ENCODE data around the gene CFAP20DC. TPM values are rescaled to one million over a fixed set of nuclear protein-coding genes. Genes with fewer than 3 reads are reported as not detected.
A peak's percentile ranks its signal among the peaks of the same experiment; 100 is the strongest.
"Not testable (repeated sequence)": the region's sequence is repeated elsewhere in the genome, so short reads cannot be mapped to it uniquely, and the experiment has no call there.

The CFAP20DC gene
- 1 to 10 TPM; 2.4 to 2.5 TPM for total RNA-seq

DNA sequence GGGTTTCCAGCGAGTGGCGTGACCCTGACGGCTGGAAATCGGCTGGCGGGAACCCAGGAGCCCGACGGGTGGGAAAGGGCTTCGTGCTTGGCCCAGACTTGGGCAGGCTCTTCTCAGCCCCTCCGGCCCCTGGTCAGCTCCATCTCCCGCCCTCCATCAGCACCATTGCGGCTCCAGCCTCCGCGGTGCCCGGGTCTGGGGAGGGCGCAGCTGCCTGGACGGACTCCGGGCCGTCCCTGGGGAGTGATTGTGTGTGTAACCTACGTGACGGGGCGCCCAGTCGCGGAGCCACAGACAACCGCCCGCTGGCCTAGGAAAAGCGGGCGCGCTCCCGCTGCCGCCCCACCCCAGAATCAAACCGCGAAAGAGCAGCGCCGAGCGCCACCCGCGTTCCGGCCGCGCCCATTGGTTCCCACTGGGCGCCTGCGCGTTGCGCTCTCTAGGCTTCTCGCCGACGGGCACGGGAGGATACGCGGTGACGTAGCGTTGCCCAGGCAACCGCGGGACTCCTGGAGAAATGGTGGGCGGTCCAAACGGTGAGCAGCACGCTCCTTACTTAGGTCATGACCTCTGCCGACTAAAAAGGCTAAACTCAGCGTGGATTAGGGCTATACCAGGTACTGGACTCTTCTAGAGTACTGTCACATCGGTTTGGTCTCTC, at the start of gene CFAP20DC:
CFAP20DC (minus strand) TSS at position 355 of the 661 bp plus-strand sequence. CDS start 394 bp downstream, outside the sequence.
- Mint-ChIP-seq H3K27me3 (no peaks in the 10 kb centered on the region), H3K9me3 (no peaks in the 10 kb centered on the region), H3K4me1 (ENCODE audit: low read depth) (peaks cover 6% of the 10 kb centered on the region), H3K36me3 (no peaks in the 10 kb centered on the region), H3K4me3 (peak within 1 kb of the TSS; percentile 70), H3K27ac (peak within 1 kb of the TSS; percentile 58)
- ChIA-PET CTCF (no interaction called here), POLR2A (interaction anchor here (1.2 kb wide), 1 partner anchor 51 kb away, joined by 3 read pairs; no protein-coding TSS in a partner anchor)
- intact Hi-C loops (cut with micrococcal nuclease), result loop anchor here (1.0 kb wide), 1 partner anchor 52 kb away; no protein-coding TSS in a partner anchor
- DNase-seq, result peak; percentile 95

DNA sequence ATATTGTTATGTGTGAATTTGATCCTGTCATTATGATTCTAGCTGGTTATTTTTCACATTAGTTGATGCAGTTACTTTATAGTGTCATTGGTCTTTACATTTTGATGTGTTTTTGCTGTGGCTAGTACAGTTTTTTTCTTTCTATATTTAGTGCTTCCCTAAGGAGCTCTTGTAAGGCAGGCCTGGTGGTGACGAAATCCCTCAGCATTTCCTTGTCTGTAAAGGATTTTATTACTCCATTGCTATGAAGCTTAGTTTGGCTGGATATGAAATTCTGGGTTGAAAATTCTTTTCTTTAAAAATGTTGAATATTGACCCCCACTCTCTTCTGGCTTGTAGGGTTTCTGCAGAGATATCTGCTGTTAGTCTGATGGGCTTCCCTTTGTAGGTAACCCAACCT, 48.7 kb upstream of the CFAP20DC start:
- peaks cover 11% of the 10 kb centered on the region for H3K9me3 Mint-ChIP-seq
- H3K27me3 Mint-ChIP-seq; POLR2A ChIA-PET; DNase-seq; H3K4me1 Mint-ChIP-seq (ENCODE audit: low read depth); CTCF ChIA-PET; intact Hi-C loops (cut with micrococcal nuclease); H3K27ac Mint-ChIP-seq; H3K4me3 Mint-ChIP-seq; H3K36me3 Mint-ChIP-seq: not testable (repeated sequence)

DNA sequence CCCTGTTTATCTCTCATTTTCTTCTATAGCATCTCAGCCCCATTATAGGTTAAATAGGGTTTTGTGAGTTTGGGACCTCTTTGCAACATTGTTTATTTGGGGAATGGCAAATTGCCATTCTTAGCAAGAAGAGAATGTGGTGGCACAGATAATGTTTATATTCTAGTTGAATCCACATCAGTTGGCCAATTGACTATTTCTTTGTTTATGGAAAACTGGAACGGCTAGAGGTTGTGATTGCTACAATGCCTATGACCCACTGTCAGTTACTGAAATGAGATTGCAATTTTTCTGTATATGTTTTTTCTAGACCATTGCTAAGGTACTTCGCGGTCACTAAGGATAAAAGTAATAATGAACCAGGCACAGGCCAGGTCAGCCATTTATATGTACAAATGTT, 44.6 kb upstream of the CFAP20DC start:
- ChIA-PET CTCF (no interaction called here), POLR2A (no interaction called here)
- Mint-ChIP-seq H3K4me3 (no peak overlapping the region), H3K36me3 (no peaks in the 10 kb centered on the region), H3K27me3 (no peaks in the 10 kb centered on the region), H3K27ac (no peak overlapping the region), H3K9me3 (peaks cover 11% of the 10 kb centered on the region), H3K4me1 (ENCODE audit: low read depth) (no peaks in the 10 kb centered on the region)
- intact Hi-C loops (cut with micrococcal nuclease), result no loop called here
- no peak for DNase-seq

DNA sequence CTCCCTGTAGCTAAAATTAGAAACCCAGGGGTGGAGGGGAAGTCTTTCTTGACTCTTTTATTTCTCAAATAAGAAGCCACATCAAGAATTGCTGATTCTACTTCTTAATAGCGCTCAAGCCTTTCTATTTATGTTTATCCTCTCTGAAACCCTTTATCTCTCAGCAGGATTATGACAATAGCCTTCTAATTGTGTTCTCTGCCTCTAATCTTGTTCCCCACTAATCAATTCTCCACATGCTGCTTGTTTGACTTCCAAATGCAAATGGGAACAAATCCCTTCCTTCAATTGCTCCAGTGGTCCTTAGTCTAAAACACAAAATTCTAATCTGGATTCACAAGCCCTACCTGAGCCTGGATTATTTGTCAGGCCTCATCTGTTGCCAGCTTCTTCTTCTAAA, 43.7 kb upstream of the CFAP20DC start:
- POLR2A ChIA-PET, result no interaction called here
- H3K9me3 Mint-ChIP-seq, result peaks cover 11% of the 10 kb centered on the region
- no peaks in the 10 kb centered on the region for H3K27me3 Mint-ChIP-seq
- intact Hi-C loops (cut with micrococcal nuclease), result no loop called here
- H3K27ac Mint-ChIP-seq, result no peak overlapping the region
- no peaks in the 10 kb centered on the region for H3K4me1 Mint-ChIP-seq (ENCODE audit: low read depth)
- H3K4me3 Mint-ChIP-seq, result no peak overlapping the region
- H3K36me3 Mint-ChIP-seq, result no peaks in the 10 kb centered on the region
- CTCF ChIA-PET, result no interaction called here
- no peak for DNase-seq

DNA sequence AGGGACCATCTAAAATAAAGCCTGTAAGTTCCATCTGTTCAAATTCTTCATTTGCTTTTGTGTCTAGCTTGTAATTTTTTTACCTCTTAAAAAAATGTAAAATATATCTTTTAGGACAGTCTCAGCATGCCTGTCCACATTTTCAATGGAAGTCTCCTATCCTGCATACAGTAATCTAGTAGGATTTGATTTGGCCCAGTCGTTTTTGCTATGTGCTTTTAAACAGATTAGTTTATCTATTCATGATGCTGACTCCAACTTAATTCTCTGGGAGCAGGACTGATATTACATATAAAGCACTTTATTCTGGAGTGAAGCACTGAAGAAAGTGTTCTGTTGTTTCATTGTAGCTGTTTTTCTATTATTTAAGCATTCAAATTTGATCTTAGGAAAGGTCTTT, 38.9 kb upstream of the CFAP20DC start:
- ChIA-PET POLR2A (no interaction called here), CTCF (no interaction called here)
- no peak overlapping the region for H3K27ac Mint-ChIP-seq
- no peak overlapping the region for H3K4me3 Mint-ChIP-seq
- no peaks in the 10 kb centered on the region for H3K4me1 Mint-ChIP-seq (ENCODE audit: low read depth)
- no peaks in the 10 kb centered on the region for H3K9me3 Mint-ChIP-seq
- H3K36me3 Mint-ChIP-seq, result no peaks in the 10 kb centered on the region
- intact Hi-C loops (cut with micrococcal nuclease), result no loop called here
- DNase-seq, result no peak
- H3K27me3 Mint-ChIP-seq, result peaks cover 5% of the 10 kb centered on the region

DNA sequence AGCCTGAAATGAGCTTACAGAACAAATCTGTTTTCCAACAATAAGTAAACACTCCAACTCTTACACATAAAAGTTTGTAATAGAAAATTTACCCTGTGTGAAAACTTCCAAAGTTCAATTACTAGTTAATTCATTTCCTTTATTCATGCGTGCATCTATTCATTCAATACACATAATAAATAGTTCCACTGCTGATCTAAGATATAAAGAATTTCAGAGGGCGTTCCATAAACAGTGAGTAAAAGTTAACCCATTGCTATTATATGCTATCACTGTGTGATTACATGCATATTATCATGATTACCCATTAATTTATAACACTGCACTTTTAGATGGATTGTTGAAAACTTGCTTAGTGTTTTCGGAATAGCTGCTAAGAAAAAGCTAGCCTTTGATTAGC, 36.2 kb upstream of the CFAP20DC start:
- H3K27ac Mint-ChIP-seq, result no peak overlapping the region
- H3K4me3 Mint-ChIP-seq, result no peak overlapping the region
- intact Hi-C loops (cut with micrococcal nuclease), result no loop called here
- POLR2A ChIA-PET, result no interaction called here
- H3K27me3 Mint-ChIP-seq, result peaks cover 19% of the 10 kb centered on the region
- no peaks in the 10 kb centered on the region for H3K36me3 Mint-ChIP-seq
- DNase-seq, result no peak
- CTCF ChIA-PET, result no interaction called here
- no peaks in the 10 kb centered on the region for H3K9me3 Mint-ChIP-seq
- no peaks in the 10 kb centered on the region for H3K4me1 Mint-ChIP-seq (ENCODE audit: low read depth)

DNA sequence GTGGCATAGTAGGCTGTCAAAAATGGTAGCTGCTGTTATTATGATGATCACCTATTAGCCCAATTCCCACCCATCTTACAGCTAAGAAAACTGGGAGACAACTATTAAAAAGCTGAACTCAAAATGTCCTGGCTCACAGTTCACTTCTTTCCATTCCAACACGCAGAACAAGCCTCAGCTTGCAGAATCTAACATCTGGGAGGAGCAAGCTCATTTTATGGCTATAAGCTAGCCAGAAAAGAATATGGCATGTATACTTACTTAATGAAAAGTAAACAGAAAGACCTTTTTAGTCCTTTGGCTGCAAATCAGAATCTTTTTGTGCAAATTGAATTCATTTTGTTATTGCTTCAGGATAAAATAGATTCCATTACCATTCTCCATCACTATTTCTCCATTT, 34.8 kb upstream of the CFAP20DC start:
- ChIA-PET POLR2A (no interaction called here), CTCF (interaction anchor here (0.9 kb wide), 1 partner anchor 11 kb away, joined by 3 read pairs; no protein-coding TSS in a partner anchor)
- peaks cover 21% of the 10 kb centered on the region for H3K27me3 Mint-ChIP-seq
- H3K9me3 Mint-ChIP-seq, result no peaks in the 10 kb centered on the region
- no peaks in the 10 kb centered on the region for H3K4me1 Mint-ChIP-seq (ENCODE audit: low read depth)
- no peak overlapping the region for H3K4me3 Mint-ChIP-seq
- no peak for DNase-seq
- no peak overlapping the region for H3K27ac Mint-ChIP-seq
- intact Hi-C loops (cut with micrococcal nuclease), result no loop called here
- H3K36me3 Mint-ChIP-seq, result no peaks in the 10 kb centered on the region

DNA sequence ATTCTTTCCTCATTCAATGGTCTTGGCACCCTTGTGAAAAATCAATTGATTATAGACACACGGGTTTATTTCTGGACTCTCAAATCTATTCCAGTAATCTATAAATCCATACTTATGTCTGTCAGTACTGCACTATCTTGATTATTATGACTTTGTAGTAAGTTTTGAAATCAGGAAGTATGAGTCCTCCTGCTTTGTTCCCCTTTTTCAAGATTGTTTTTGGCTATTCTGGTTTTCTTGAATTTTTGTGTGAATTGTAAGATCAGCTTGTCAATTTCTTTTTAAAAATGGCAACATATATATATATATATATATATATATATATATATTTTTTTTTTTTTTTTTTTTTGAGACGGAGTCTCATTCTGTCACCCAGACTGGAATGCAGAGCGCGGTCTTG, 32.3 kb upstream of the CFAP20DC start:
- no peak for DNase-seq
- CTCF ChIA-PET, result no interaction called here

DNA sequence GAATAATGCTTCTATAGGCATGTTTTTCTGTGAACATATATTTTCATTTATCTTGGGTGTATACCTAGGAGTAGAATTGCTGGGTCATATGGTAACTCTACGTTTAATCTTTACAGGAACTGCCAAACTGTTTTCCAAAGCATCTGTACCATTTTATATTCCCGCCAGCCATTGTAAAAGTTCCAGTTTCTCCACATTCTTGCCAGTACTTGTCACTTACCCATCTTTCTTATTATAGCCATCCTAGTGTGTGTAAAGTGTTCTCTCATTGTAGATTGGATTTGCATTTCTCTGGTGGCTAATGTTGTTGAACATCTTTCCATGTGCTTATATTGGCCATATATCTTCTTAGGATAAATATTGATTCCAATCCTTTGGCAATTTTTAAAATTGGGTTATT, 31.2 kb upstream of the CFAP20DC start:
- no peaks in the 10 kb centered on the region for H3K4me1 Mint-ChIP-seq (ENCODE audit: low read depth)
- ChIA-PET CTCF (no interaction called here), POLR2A (no interaction called here)
- H3K36me3 Mint-ChIP-seq, result no peaks in the 10 kb centered on the region
- peaks cover 21% of the 10 kb centered on the region for H3K27me3 Mint-ChIP-seq
- intact Hi-C loops (cut with micrococcal nuclease), result no loop called here
- no peak for DNase-seq
- no peak overlapping the region for H3K4me3 Mint-ChIP-seq
- H3K27ac Mint-ChIP-seq, result no peak overlapping the region
- H3K9me3 Mint-ChIP-seq, result no peaks in the 10 kb centered on the region

More for the DNA sequence above, 32.3 kb upstream of the CFAP20DC start:
- no peaks in the 10 kb centered on the region for H3K9me3 Mint-ChIP-seq
- H3K27ac Mint-ChIP-seq, result no peak overlapping the region
- H3K36me3 Mint-ChIP-seq, result no peaks in the 10 kb centered on the region
- H3K4me1 Mint-ChIP-seq (ENCODE audit: low read depth), result no peaks in the 10 kb centered on the region
- no peak overlapping the region for H3K4me3 Mint-ChIP-seq
- POLR2A ChIA-PET, result no interaction called here
- intact Hi-C loops (cut with micrococcal nuclease), result no loop called here
- H3K27me3 Mint-ChIP-seq, result peaks cover 21% of the 10 kb centered on the region

DNA sequence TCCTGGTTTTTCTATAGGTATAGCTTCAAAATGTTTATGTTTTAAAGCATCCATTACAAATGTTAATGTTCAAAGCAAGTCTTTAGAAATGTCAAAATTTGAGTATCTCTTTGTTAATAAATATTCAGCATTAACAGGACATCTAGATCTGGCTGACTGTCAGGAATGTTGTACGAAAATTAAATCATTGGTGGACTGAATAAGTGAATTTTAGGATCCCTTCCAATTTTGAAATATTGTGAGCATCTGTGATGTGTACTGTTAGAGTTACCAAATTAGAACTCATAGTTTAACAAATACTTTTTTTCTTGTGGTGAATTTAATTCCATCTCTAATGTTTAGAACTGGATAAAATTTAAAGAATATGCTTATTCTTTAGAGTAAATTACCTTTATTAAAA, 30.1 kb upstream of the CFAP20DC start:
- Mint-ChIP-seq H3K4me3 (no peak overlapping the region), H3K27me3 (peaks cover 21% of the 10 kb centered on the region), H3K4me1 (ENCODE audit: low read depth) (no peaks in the 10 kb centered on the region), H3K27ac (no peak overlapping the region), H3K36me3 (no peaks in the 10 kb centered on the region), H3K9me3 (no peaks in the 10 kb centered on the region)
- intact Hi-C loops (cut with micrococcal nuclease), result no loop called here
- POLR2A ChIA-PET, result no interaction called here
- no peak for DNase-seq
- CTCF ChIA-PET, result interaction anchor here (0.7 kb wide), 1 partner anchor 27 kb away, joined by 3 read pairs; no protein-coding TSS in a partner anchor

DNA sequence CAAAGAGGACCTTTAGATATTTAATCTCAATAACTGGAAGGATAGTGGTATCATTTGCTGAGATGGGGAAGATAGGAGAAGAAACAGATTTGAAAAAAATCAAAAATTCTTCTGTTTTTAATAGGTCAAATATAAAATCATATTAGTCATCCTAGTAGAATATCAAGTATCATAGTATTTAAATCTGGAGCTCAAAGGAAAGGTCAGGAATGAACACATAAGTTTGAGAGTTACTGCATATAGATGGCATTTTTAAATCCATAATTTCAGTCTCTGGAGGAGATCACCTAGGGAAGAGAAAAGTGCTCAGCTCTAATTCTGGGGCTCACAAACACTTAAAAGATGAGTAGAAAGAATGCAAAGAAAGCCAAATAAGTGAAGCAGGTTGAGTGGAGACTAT, 24.9 kb upstream of the CFAP20DC start:
- Mint-ChIP-seq H3K27ac (no peak overlapping the region), H3K4me1 (ENCODE audit: low read depth) (no peaks in the 10 kb centered on the region), H3K4me3 (no peak overlapping the region), H3K36me3 (no peaks in the 10 kb centered on the region), H3K9me3 (no peaks in the 10 kb centered on the region), H3K27me3 (peaks cover 17% of the 10 kb centered on the region)
- intact Hi-C loops (cut with micrococcal nuclease), result no loop called here
- ChIA-PET POLR2A (no interaction called here), CTCF (no interaction called here)
- no peak for DNase-seq

DNA sequence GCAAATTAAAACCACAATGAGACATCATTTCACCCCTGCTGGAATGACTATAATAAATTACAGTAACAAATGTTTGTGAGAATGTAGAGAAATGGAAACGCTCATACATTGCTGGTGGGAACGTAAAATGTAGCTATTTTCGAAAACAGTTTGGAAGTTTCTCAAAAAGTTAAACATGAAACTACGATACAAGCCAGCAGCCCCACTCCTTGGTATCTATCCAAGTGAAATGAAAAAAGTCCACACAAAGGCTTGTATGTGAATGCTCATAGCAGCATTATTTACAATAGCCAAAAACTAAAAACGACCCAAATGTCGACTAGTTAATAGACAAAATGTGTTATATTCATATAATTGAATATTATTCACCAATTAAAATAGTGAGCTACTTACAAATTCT, 22.9 kb upstream of the CFAP20DC start:
- intact Hi-C loops (cut with micrococcal nuclease), result no loop called here
- CTCF ChIA-PET, result no interaction called here

DNA sequence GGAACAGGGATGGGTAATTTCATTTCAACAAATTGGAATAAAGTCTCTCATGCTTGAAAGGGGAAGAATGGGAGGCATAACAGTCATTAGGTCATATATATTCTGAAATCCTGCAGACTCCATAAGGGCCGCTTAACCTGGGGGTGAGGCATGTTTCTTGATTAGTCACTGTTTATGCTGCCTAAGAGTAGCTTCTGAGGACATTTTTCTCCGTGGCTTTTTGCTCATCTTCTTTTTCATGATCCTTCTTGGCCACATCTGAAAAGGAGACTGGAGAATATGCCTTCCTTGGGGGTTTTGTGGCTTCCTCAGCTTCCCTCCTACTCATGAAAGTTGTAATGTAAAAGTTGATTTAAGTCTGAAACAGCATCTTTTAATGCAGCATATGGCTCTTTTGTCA, 20.0 kb upstream of the CFAP20DC start:
- intact Hi-C loops (cut with micrococcal nuclease), result no loop called here
- Mint-ChIP-seq H3K9me3 (no peaks in the 10 kb centered on the region), H3K4me1 (ENCODE audit: low read depth) (no peaks in the 10 kb centered on the region), H3K4me3 (no peak overlapping the region), H3K27ac (no peak overlapping the region), H3K36me3 (no peaks in the 10 kb centered on the region), H3K27me3 (peaks cover 22% of the 10 kb centered on the region)
- CTCF ChIA-PET, result no interaction called here
- POLR2A ChIA-PET, result no interaction called here
- no peak for DNase-seq

More for the DNA sequence above, 22.9 kb upstream of the CFAP20DC start:
- Mint-ChIP-seq H3K4me1 (ENCODE audit: low read depth) (no peaks in the 10 kb centered on the region), H3K9me3 (no peaks in the 10 kb centered on the region), H3K36me3 (no peaks in the 10 kb centered on the region), H3K27ac (no peak overlapping the region), H3K4me3 (no peak overlapping the region), H3K27me3 (peaks cover 20% of the 10 kb centered on the region)
- POLR2A ChIA-PET, result no interaction called here
- no peak for DNase-seq
